Panc1 (cell line): ENCODE data around the gene PDE3B.

Experiments used
- CTCF ChIP-seq: fragments of 450-650 bp; IDR thresholded peaks from 2 replicates; pipeline ENCODE4 v1.5.1; 2017; ENCODE audit warnings: mild to moderate bottlenecking
- POLR2AphosphoS5 ChIP-seq: IDR thresholded peaks from 2 replicates; pipeline ENCODE4 v1.6.1; 2012; ENCODE audit warnings: mild to moderate bottlenecking, low read depth, low read length, moderate library complexity
- REST ChIP-seq, 2 experiments: IDR thresholded peaks; 2 replicates each; pipeline ENCODE4 v1.6.1; 2011 to 2012; ENCODE audit warnings: low read depth in 2 of 2, control low read depth in 1 of 2, low read length in 1 of 2, mild to moderate bottlenecking in 1 of 2, moderate library complexity in 1 of 2; ENCODE audit not compliant: insufficient read depth in 1 of 2

DNA sequence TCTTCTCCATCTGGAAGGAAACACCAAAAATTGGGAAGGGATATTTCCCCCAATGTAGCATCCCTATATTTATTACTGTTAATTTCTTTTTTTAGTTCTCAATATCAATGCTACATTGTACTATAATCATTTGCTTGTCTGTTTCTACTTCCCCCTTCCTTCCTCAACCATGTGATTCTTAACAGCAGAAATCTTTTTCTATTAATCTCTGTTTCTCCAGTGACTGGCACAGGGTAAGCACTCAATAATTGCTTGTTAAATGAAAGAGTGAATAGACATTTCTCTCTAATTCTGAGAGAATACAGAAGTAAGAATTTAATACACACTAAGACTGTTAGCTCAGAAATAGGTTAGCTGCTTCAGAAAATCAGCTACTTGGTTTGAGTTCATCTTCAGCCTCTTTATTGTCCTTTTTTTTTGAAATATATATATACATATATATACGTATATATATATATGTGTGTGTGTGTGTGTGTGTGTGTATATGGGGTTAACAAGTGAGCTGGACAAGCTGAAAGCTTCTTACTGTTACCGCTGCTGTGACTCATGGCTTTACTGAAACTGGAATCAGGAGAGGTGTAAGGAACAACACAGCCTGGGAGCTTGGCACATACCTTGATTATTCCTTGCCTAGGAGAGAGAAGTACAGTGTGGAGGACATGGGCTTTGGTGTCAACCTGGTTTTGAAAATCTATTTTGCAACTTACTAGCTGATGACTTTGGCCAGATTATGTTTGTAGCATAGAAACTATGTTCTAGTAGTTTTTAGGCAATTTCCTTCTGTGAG lies 26.2 kb upstream of the PDE3B start:
- no peak for TF ChIP-seq CTCF
- TF ChIP-seq REST (IDR thresholded peaks at IDR 0.05; ENCODE audit: insufficient read depth in 1 of 2, low read depth in 2 of 2, low read length in 1 of 2), result no peak
- no peak for TF ChIP-seq POLR2AphosphoS5
